ENCODE results near the gene ARID1B.
"Not testable (repeated sequence)": the region's sequence is repeated elsewhere in the genome, so short reads cannot be mapped to it uniquely, and the experiment has no call there.

Gene ARID1B

DNA sequence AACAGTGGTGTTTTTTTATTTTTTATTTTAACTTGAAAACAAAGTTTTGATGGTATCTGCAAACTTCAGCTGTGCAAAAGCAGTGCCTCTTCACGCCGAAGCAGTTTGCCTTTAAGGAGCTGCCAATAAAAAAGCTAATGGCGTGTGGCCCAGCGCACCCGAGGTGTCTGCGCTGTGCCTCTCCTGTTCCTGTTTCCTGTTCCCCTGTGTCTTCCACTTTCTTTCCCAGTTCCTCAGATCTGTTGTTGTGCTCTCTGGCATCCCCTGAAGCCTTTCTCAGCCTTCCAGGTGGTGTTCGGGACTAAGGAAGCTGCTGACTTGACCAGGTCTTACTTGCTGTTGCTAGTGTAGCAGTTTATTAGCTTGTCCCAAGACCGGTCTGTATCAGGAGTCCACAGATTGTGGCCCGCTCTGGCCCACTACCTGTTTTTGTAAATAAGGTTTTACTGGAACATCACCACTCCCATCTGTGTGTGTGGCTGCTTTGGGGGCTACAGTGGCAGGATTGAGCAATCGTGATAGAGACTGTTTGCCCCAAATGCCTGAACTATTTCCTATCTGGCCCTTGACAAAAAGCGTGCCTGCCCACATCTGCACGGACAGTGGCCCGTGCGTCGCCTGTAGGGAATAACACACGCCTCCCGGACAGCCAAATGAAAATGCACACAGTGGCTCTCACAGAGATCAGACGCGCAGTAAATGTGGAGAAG lies 367.8 kb downstream of the ARID1B start:
- H3K4me1 ChIP-seq (ENCODE audit: control insufficient read depth in 1 of 2, insufficient read depth in 2 of 2, low read length in 2 of 2) = peaks cover 14 to 20% of the 10 kb centered on the region in 2 experiments
- H3K4ac ChIP-seq (ENCODE audit: low read depth, low read length) = no peak overlapping the region
- H3K36me3 ChIP-seq (ENCODE audit: control insufficient read depth in 1 of 2, insufficient read depth in 2 of 2, low read length in 2 of 2) = peaks cover 2 to 10% of the 10 kb centered on the region in 2 experiments
- no peak overlapping the region for H3K9ac ChIP-seq (ENCODE audit: low read length)
- no peak overlapping the region for H3K4me2 ChIP-seq (ENCODE audit: low read length)
- peaks cover 7% of the 10 kb centered on the region for H3K79me1 ChIP-seq (ENCODE audit: low read length)
- H3K18ac ChIP-seq (ENCODE audit: low read length) = no peak overlapping the region
- H2BK12ac ChIP-seq (ENCODE audit: low read length) = no peak overlapping the region
- H3K79me2 ChIP-seq (ENCODE audit: control insufficient read depth, insufficient read depth, low read length, poor library complexity) = no peaks in the 10 kb centered on the region
- no peaks in the 10 kb centered on the region for H3K27me3 ChIP-seq (ENCODE audit: insufficient read depth, low read length)
- H3K4me3 ChIP-seq (ENCODE audit: low read depth, low read length) = no peak overlapping the region
- H3K14ac ChIP-seq (ENCODE audit: low read length) = no peak overlapping the region
- H2BK5ac ChIP-seq (ENCODE audit: low read depth, low read length, poor library complexity) = no peak overlapping the region
- WGBS (ENCODE audit: extremely low coverage, insufficient coverage, insufficient read length) = no CpG with 5 or more reads among the region's 19 CpGs
- no peak overlapping the region for H4K91ac ChIP-seq (ENCODE audit: low read depth, low read length)
- H2BK120ac ChIP-seq (ENCODE audit: insufficient read depth, low read length, poor library complexity) = no peak overlapping the region
- no peak overlapping the region for H2AFZ ChIP-seq (ENCODE audit: insufficient read depth, low read length, poor library complexity)
- peaks cover 2% of the 10 kb centered on the region for H3K9me3 ChIP-seq (ENCODE audit: insufficient read depth, low read depth, low read length)
- no peak overlapping the region for H4K8ac ChIP-seq (ENCODE audit: low read depth, low read length)
- H3K27ac ChIP-seq (ENCODE audit: low read depth, low read length) = no peak overlapping the region
- no peak overlapping the region for H2AK5ac ChIP-seq (ENCODE audit: low read length)
- peak in 1 of 2 donors; percentile 34 for DNase-seq
- H4K12ac ChIP-seq (ENCODE audit: low read depth, low read length) = no peak overlapping the region
- no peak overlapping the region for H3K23ac ChIP-seq (ENCODE audit: low read length)

DNA sequence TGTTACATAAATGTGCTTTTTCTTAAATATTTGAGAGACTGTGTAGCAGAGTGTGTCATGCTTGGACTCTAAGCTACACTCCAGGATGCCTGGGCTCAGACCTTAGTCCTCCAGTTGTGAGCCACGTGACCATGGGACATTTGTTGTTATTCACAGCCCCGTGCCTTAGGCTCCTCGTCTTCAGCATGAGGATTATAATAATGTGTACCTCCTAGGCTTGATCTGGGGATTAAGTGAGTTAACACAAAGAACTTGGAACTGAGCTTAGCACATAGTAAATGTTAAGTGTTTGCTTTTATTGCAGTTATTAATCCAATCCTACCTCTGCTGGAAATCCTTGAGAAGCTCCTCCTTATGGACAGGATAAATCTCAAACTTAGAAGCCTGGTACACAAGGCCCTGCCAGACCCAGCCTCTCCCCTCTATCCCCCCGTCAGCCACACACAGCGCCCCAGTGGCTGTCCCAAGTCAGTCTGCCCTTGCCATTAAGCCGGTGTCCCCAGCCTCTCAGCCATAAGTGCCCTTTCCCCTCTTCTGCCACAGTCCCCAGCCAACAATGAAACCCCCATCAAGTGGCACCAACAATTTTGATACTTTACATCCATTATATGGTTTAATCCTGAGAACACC lies 368.6 kb downstream of the ARID1B start:
- WGBS (ENCODE audit: extremely low coverage, insufficient coverage, insufficient read length) = no CpG with 5 or more reads among the region's 6 CpGs
- no peak overlapping the region for H3K4me2 ChIP-seq (ENCODE audit: low read length)
- H3K23ac ChIP-seq (ENCODE audit: low read length) = no peak overlapping the region
- H4K91ac ChIP-seq (ENCODE audit: low read depth, low read length) = no peak overlapping the region
- no peak for DNase-seq
- no peak overlapping the region for H3K4ac ChIP-seq (ENCODE audit: low read depth, low read length)
- no peak overlapping the region for H3K18ac ChIP-seq (ENCODE audit: low read length)
- H2BK12ac ChIP-seq (ENCODE audit: low read length) = no peak overlapping the region
- H3K79me2 ChIP-seq (ENCODE audit: control insufficient read depth, insufficient read depth, low read length, poor library complexity) = peaks cover 2% of the 10 kb centered on the region
- H2AFZ ChIP-seq (ENCODE audit: insufficient read depth, low read length, poor library complexity) = no peak overlapping the region
- H3K27me3 ChIP-seq (ENCODE audit: insufficient read depth, low read length) = no peaks in the 10 kb centered on the region
- H4K8ac ChIP-seq (ENCODE audit: low read depth, low read length) = no peak overlapping the region
- H3K79me1 ChIP-seq (ENCODE audit: low read length) = peaks cover 10% of the 10 kb centered on the region
- no peak overlapping the region for H3K14ac ChIP-seq (ENCODE audit: low read length)
- H3K9me3 ChIP-seq (ENCODE audit: insufficient read depth, low read depth, low read length) = peaks cover 2% of the 10 kb centered on the region
- no peak overlapping the region for H3K9ac ChIP-seq (ENCODE audit: low read length)
- H3K4me3 ChIP-seq (ENCODE audit: low read depth, low read length) = no peak overlapping the region
- H4K12ac ChIP-seq (ENCODE audit: low read depth, low read length) = no peak overlapping the region
- no peak overlapping the region for H2BK120ac ChIP-seq (ENCODE audit: insufficient read depth, low read length, poor library complexity)
- H3K27ac ChIP-seq (ENCODE audit: low read depth, low read length) = no peak overlapping the region
- peaks cover 17 to 24% of the 10 kb centered on the region in 2 experiments for H3K4me1 ChIP-seq (ENCODE audit: control insufficient read depth in 1 of 2, insufficient read depth in 2 of 2, low read length in 2 of 2)
- H3K36me3 ChIP-seq (ENCODE audit: control insufficient read depth in 1 of 2, insufficient read depth in 2 of 2, low read length in 2 of 2) = peaks cover 3 to 10% of the 10 kb centered on the region in 2 experiments
- no peak overlapping the region for H2AK5ac ChIP-seq (ENCODE audit: low read length)
- no peak overlapping the region for H2BK5ac ChIP-seq (ENCODE audit: low read depth, low read length, poor library complexity)

DNA sequence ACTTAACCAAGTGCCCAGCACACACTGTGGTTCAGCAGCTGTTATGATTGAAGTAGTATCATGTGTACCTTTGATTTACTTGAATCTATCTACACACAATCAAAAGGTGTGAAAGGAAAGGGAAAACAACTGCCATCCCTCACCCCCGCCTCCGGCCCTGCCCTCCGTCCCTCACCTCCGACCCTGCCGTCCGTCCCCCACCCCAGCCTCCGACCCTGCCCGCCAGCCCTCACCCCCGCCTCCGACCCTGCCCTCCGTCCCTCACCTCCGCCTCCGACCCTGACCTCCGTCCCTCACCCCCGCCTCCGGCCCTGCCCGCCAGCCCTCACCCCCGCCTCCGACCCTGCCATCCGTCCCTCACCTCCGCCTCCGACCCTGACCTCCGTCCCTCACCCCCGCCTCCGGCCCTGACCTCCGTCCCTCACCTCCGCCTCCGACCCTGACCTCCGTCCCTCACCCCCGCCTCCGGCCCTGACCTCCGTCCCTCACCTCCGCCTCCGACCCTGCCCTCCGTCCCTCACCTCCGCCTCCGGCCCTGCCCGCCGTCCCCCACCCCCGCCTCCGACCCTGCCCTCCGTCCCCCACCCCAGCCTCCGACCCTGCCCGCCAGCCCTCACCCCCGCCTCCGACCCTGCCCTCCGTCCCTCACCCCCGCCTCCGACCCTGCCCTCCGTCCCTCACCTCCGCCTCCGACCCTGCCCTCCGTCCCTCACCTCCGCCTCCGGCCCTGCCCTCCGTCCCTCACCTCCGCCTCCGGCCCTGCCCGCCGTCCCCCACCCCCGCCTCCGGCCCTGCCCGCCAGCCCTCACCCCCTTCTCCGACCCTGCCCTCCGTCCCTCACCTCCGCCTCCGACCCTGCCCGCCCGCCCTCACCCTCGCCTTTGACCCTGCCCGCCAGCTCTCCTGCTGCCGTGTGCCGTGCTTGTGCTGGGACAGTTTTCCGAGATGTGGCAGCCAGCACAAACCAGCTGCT lies 370.2 kb downstream of the ARID1B start:
- not testable (repeated sequence) for H3K4me2 ChIP-seq (ENCODE audit: low read length); H3K79me1 ChIP-seq (ENCODE audit: low read length); H3K4me3 ChIP-seq (ENCODE audit: low read depth, low read length); H3K14ac ChIP-seq (ENCODE audit: low read length); H3K18ac ChIP-seq (ENCODE audit: low read length); H3K23ac ChIP-seq (ENCODE audit: low read length); H4K91ac ChIP-seq (ENCODE audit: low read depth, low read length); H4K8ac ChIP-seq (ENCODE audit: low read depth, low read length); H3K79me2 ChIP-seq (ENCODE audit: control insufficient read depth, insufficient read depth, low read length, poor library complexity); H2AK5ac ChIP-seq (ENCODE audit: low read length); H3K36me3 ChIP-seq (ENCODE audit: control insufficient read depth in 1 of 2, insufficient read depth in 2 of 2, low read length in 2 of 2); H3K9me3 ChIP-seq (ENCODE audit: insufficient read depth, low read depth, low read length); H3K4ac ChIP-seq (ENCODE audit: low read depth, low read length); H2BK5ac ChIP-seq (ENCODE audit: low read depth, low read length, poor library complexity); H2AFZ ChIP-seq (ENCODE audit: insufficient read depth, low read length, poor library complexity); H2BK12ac ChIP-seq (ENCODE audit: low read length); H2BK120ac ChIP-seq (ENCODE audit: insufficient read depth, low read length, poor library complexity); H3K27me3 ChIP-seq (ENCODE audit: insufficient read depth, low read length); H4K12ac ChIP-seq (ENCODE audit: low read depth, low read length); DNase-seq; H3K9ac ChIP-seq (ENCODE audit: low read length)
- Histone ChIP-seq H3K4me1 (ENCODE audit: control insufficient read depth in 1 of 2, insufficient read depth in 2 of 2, low read length in 2 of 2) (peaks cover 20 to 29% of the 10 kb centered on the region in 2 experiments), H3K27ac (ENCODE audit: low read depth, low read length) (peak overlapping the region; percentile 51)
- WGBS (ENCODE audit: extremely low coverage, insufficient coverage, insufficient read length) = no CpG with 5 or more reads among the region's 74 CpGs

All from trophoblast cell (in vitro differentiated cells and primary cell).